SJSA1 (cell line): ENCODE data around the gene HS3ST5. TPM values are rescaled to one million over a fixed set of nuclear protein-coding genes. Genes with fewer than 3 reads are reported as not detected.
A peak's percentile ranks its signal among the peaks of the same experiment; 100 is the strongest.
"Not testable (repeated sequence)": the region's sequence is repeated elsewhere in the genome, so short reads cannot be mapped to it uniquely, and the experiment has no call there.

Experiments used
- DNase-seq, 2 experiments: peaks; one replicate each; pipeline ENCODE4 v3.0.0-alpha.2; 2015 to 2020; ENCODE audit warnings: low spot score in 2 of 2, low read depth in 1 of 2
- H3K27ac ChIP-seq: fragments of 250-450 bp; sonication (Bioruptor Pico); 2 replicates; pipeline ENCODE4 v1.5.1; 2020; ENCODE audit warnings: mild to moderate bottlenecking, moderate library complexity
- H3K27me3 ChIP-seq: fragments of 250-450 bp; sonication (Bioruptor Pico); replicated peaks from 2 replicates; pipeline ENCODE4 v1.5.1; 2020; ENCODE audit warnings: mild to moderate bottlenecking, moderate library complexity
- H3K36me3 ChIP-seq: fragments of 250-450 bp; sonication (Bioruptor Pico); 2 replicates; pipeline ENCODE4 v1.5.1; 2020; ENCODE audit warnings: mild to moderate bottlenecking
- H3K4me1 ChIP-seq: fragments of 250-450 bp; sonication (Bioruptor Pico); replicated peaks from 2 replicates; pipeline ENCODE4 v1.6.1; 2021; ENCODE audit warnings: mild to moderate bottlenecking
- H3K4me3 ChIP-seq: fragments of 250-450 bp; sonication (Bioruptor Pico); 2 replicates; pipeline ENCODE4 v1.5.1; 2020; ENCODE audit warnings: mild to moderate bottlenecking
- H3K9me3 ChIP-seq: fragments of 250-450 bp; sonication (Bioruptor Pico); replicated peaks from 2 replicates; pipeline ENCODE4 v1.5.1; 2020; ENCODE audit warnings: mild to moderate bottlenecking
- total RNA-seq: library from RNA; depleted of rRNA; stranded (reverse); fragments of >200 nt; shearing (Covaris generic); gene quantifications from 2 replicates; pipeline ENCODE4 v1.2.3, GENCODE V29; 2014

The HS3ST5 gene
- total RNA-seq, 1 experiment from 2014 or later = 2.9 TPM

- H3K36me3 ChIP-seq = no peaks in the 10 kb centered on the region
- no peak overlapping the region for H3K27ac ChIP-seq
- H3K9me3 ChIP-seq = no peaks in the 10 kb centered on the region
- H3K27me3 ChIP-seq = no peaks in the 10 kb centered on the region
- no peaks in the 10 kb centered on the region for H3K4me1 ChIP-seq
- no peak overlapping the region for H3K4me3 ChIP-seq
- DNase-seq = no peak
Observed at GRCh38 chr6:114158838-114159694, 183.8 kb downstream of the HS3ST5 start.

- no peak for DNase-seq
- Histone ChIP-seq H3K36me3 (no peaks in the 10 kb centered on the region), H3K9me3 (no peaks in the 10 kb centered on the region), H3K27ac (no peak overlapping the region), H3K4me1 (no peaks in the 10 kb centered on the region), H3K4me3 (no peak overlapping the region), H3K27me3 (no peaks in the 10 kb centered on the region)
Observed at GRCh38 chr6:114158411-114158810, 184.4 kb downstream of the HS3ST5 start.

GRCh38 chr6:114157848-114158247 lies 185.0 kb downstream of the HS3ST5 start:
- Histone ChIP-seq H3K4me1 (no peaks in the 10 kb centered on the region), H3K27ac (no peak overlapping the region), H3K4me3 (no peak overlapping the region), H3K27me3 (no peaks in the 10 kb centered on the region), H3K36me3 (no peaks in the 10 kb centered on the region), H3K9me3 (no peaks in the 10 kb centered on the region)
- no peak for DNase-seq

GRCh38 chr6:114155763-114156162 lies 187.1 kb downstream of the HS3ST5 start:
- Histone ChIP-seq H3K36me3 (no peaks in the 10 kb centered on the region), H3K27me3 (no peaks in the 10 kb centered on the region), H3K27ac (no peak overlapping the region), H3K4me3 (no peak overlapping the region), H3K4me1 (peaks cover 6% of the 10 kb centered on the region; the same call in 1 of the 2 replicates), H3K9me3 (no peaks in the 10 kb centered on the region)
- DNase-seq = no peak

GRCh38 chr6:114154812-114155211 lies 188.0 kb downstream of the HS3ST5 start:
- H3K4me1 ChIP-seq = peaks cover 11% of the 10 kb centered on the region; the same call in 1 of the 2 replicates
- H3K27me3 ChIP-seq = no peaks in the 10 kb centered on the region
- H3K9me3 ChIP-seq = no peaks in the 10 kb centered on the region
- DNase-seq = no peak
- H3K27ac ChIP-seq = no peak overlapping the region
- no peak overlapping the region for H3K4me3 ChIP-seq
- H3K36me3 ChIP-seq = no peaks in the 10 kb centered on the region

- Histone ChIP-seq H3K4me3 (no peak overlapping the region), H3K9me3 (no peaks in the 10 kb centered on the region), H3K4me1 (peaks cover 11% of the 10 kb centered on the region; the same call in 1 of the 2 replicates), H3K27ac (no peak overlapping the region), H3K36me3 (no peaks in the 10 kb centered on the region), H3K27me3 (no peaks in the 10 kb centered on the region)
- DNase-seq = no peak
Observed at GRCh38 chr6:114153448-114153847, 189.4 kb downstream of the HS3ST5 start.

GRCh38 chr6:114151064-114151690 lies 191.6 kb downstream of the HS3ST5 start:
- peaks cover 11% of the 10 kb centered on the region; the same call in 1 of the 2 replicates for H3K4me1 ChIP-seq
- no peaks in the 10 kb centered on the region for H3K27me3 ChIP-seq
- no peak overlapping the region for H3K4me3 ChIP-seq
- no peak overlapping the region; the same call in 1 of the 2 replicates for H3K27ac ChIP-seq
- peak in 1 of 2 experiments; percentile 11 for DNase-seq
- no peaks in the 10 kb centered on the region for H3K36me3 ChIP-seq
- H3K9me3 ChIP-seq = no peaks in the 10 kb centered on the region

- H3K36me3 ChIP-seq, DNase-seq, H3K9me3 ChIP-seq, H3K4me3 ChIP-seq, H3K27me3 ChIP-seq, H3K27ac ChIP-seq: not testable (repeated sequence)
- H3K4me1 ChIP-seq = peaks cover 27% of the 10 kb centered on the region
Observed at GRCh38 chr6:114149182-114149581, 193.6 kb downstream of the HS3ST5 start.

- peaks cover 16% of the 10 kb centered on the region for H3K4me1 ChIP-seq
- H3K4me3 ChIP-seq = no peak overlapping the region
- H3K9me3 ChIP-seq = no peaks in the 10 kb centered on the region
- 0 out of 2 replicates have a peak overlapping the region, but pooled peaks have one; percentile 9 for H3K27ac ChIP-seq
- H3K36me3 ChIP-seq = no peaks in the 10 kb centered on the region
- peak in 1 of 2 experiments; percentile 41 for DNase-seq
- no peaks in the 10 kb centered on the region for H3K27me3 ChIP-seq
Observed at GRCh38 chr6:114144887-114145851, 197.7 kb downstream of the HS3ST5 start.

GRCh38 chr6:114142258-114142657 lies 200.6 kb downstream of the HS3ST5 start:
- peaks cover 16% of the 10 kb centered on the region for H3K4me1 ChIP-seq
- H3K9me3 ChIP-seq = no peaks in the 10 kb centered on the region
- H3K4me3 ChIP-seq = no peak overlapping the region
- H3K27ac ChIP-seq = no peak overlapping the region
- no peaks in the 10 kb centered on the region for H3K36me3 ChIP-seq
- H3K27me3 ChIP-seq = no peaks in the 10 kb centered on the region
- DNase-seq = no peak

GRCh38 chr6:114140416-114140815 lies 202.4 kb downstream of the HS3ST5 start:
- Histone ChIP-seq H3K4me3 (no peak overlapping the region), H3K4me1 (peaks cover 9% of the 10 kb centered on the region), H3K27ac (no peak overlapping the region), H3K36me3 (no peaks in the 10 kb centered on the region; the same call in 1 of the 2 replicates), H3K27me3 (no peaks in the 10 kb centered on the region), H3K9me3 (no peaks in the 10 kb centered on the region)
- DNase-seq = no peak

- H3K4me3 ChIP-seq = no peak overlapping the region
- DNase-seq = no peak
- H3K27me3 ChIP-seq = no peaks in the 10 kb centered on the region
- H3K27ac ChIP-seq = no peak overlapping the region
- H3K36me3 ChIP-seq = no peaks in the 10 kb centered on the region; the same call in 1 of the 2 replicates
- no peaks in the 10 kb centered on the region for H3K9me3 ChIP-seq
- H3K4me1 ChIP-seq = no peaks in the 10 kb centered on the region; the same call in 1 of the 2 replicates
Observed at GRCh38 chr6:114138577-114139248, 204.1 kb downstream of the HS3ST5 start.
